Prostate gland (tissue), 2 donors: ENCODE data around the gene LRRTM4. TPM values are rescaled to one million over a fixed set of nuclear protein-coding genes. Genes with fewer than 3 reads are reported as not detected.
"Not testable (repeated sequence)": the region's sequence is repeated elsewhere in the genome, so short reads cannot be mapped to it uniquely, and the experiment has no call there.

Experiments used
- DNase-seq: peaks from one replicate; pipeline ENCODE4 v3.0.0-alpha.2; 2019; ENCODE audit warnings: low spot score
- H3K27ac ChIP-seq, 2 donors: fragments of 200-600 bp; sonication (generic); 2 replicates each; pipeline ENCODE4 v1.5.1; 2017 to 2019
- H3K27me3 ChIP-seq: fragments of 200-600 bp; sonication (generic); replicated peaks from 2 replicates; pipeline ENCODE4 v1.5.1; 2019; ENCODE audit not compliant: insufficient read depth
- H3K36me3 ChIP-seq, 2 donors: fragments of 200-600 bp; sonication (generic); 1 replicate in 1 of 2; 2 replicates in 1 of 2; pipeline versions ENCODE4 v1.5.1 to v1.8.1; 2017 to 2019
- H3K4me1 ChIP-seq: fragments of 200-600 bp; sonication (generic); replicated peaks from 2 replicates; pipeline ENCODE4 v1.5.1; 2019
- H3K4me3 ChIP-seq, 2 donors: fragments of 200-600 bp; sonication (generic); 2 replicates each; pipeline ENCODE4 v1.5.1; 2017 to 2019
- H3K9me3 ChIP-seq: fragments of 200-600 bp; sonication (generic); 2 replicates; pipeline ENCODE4 v1.5.1; 2017
- CTCF ChIP-seq, 4 experiments: fragments of 200-600 bp in 2 of 4; fragments of 450-650 bp in 2 of 4; sonication (generic) in 2 of 4; IDR thresholded peaks; 1 replicate in 3 of 4; 2 replicates in 1 of 4; pipeline ENCODE4 v1.5.1; 2016 to 2019; ENCODE audit warnings: antibody characterized with exemption in 4 of 4, mild to moderate bottlenecking in 2 of 4, moderate library complexity in 2 of 4
- POLR2A ChIP-seq: fragments of 450-650 bp; IDR thresholded peaks from one replicate; pipeline ENCODE4 v1.6.1; 2016; ENCODE audit warnings: antibody characterized with exemption, mild to moderate bottlenecking
- POLR2AphosphoS5 ChIP-seq: sonication (generic); formaldehyde crosslinking; IDR thresholded peaks from one replicate; pipeline ENCODE4 v1.6.1; 2017; ENCODE audit warnings: antibody characterized with exemption
- WGBS: methylation state at CpG from one replicate; pipeline ENCODE4 v1.1.5; 2018; 5-methylcytosine and 5-hydroxymethylcytosine counted together
- intact Hi-C: fragments of 100-400 bp; cut with DNase I; formaldehyde crosslinking; loops from one replicate; pipeline ENCODE4 v1.14.2; 2022
- total RNA-seq, 2 donors: library from RNA; depleted of rRNA; stranded (reverse); fragments of >200 nt; gene quantifications; one replicate each; pipeline ENCODE4 v1.1.0, GENCODE V29; 2016

Gene LRRTM4
- total RNA-seq, 2 donors from 2014 or later: 0.09 to 6.2 TPM

GRCh38 chr2:77054938-77055337, 467.2 kb downstream of the LRRTM4 start:
- Histone ChIP-seq H3K27ac (no peak overlapping the region), H3K9me3 (no peaks in the 10 kb centered on the region), H3K27me3 (no peaks in the 10 kb centered on the region), H3K4me1 (no peaks in the 10 kb centered on the region), H3K36me3 (no peaks in the 10 kb centered on the region), H3K4me3 (no peak overlapping the region)
- WGBS: 42% methylated on average over 2 of the region's 2 CpGs
- no peak for DNase-seq
- TF ChIP-seq POLR2AphosphoS5 (no peak), CTCF (IDR thresholded peaks at IDR 0.05) (no peak), POLR2A (no peak)
- intact Hi-C loops: no loop called here

- no peaks in the 10 kb centered on the region for H3K27me3 ChIP-seq
- TF ChIP-seq POLR2A: no peak
- TF ChIP-seq CTCF (IDR thresholded peaks at IDR 0.05): no peak
- no peak for TF ChIP-seq POLR2AphosphoS5
- intact Hi-C loops: no loop called here
- no peaks in the 10 kb centered on the region for H3K4me1 ChIP-seq
- 67% methylated on average over 1 of the region's 1 CpG for WGBS
- no peak overlapping the region for H3K27ac ChIP-seq
- no peak overlapping the region for H3K4me3 ChIP-seq
- H3K9me3 ChIP-seq: no peaks in the 10 kb centered on the region
- H3K36me3 ChIP-seq: no peaks in the 10 kb centered on the region
- no peak for DNase-seq
These were observed 475.8 kb downstream of the LRRTM4 start for GRCh38 chr2:77046339-77046738.

GRCh38 chr2:77045456-77045855, 476.7 kb downstream of the LRRTM4 start:
- H3K36me3 ChIP-seq, H3K27me3 ChIP-seq, H3K4me3 ChIP-seq, DNase-seq, intact Hi-C loops, H3K4me1 ChIP-seq, H3K9me3 ChIP-seq, H3K27ac ChIP-seq: not testable (repeated sequence)
- WGBS: 87% methylated on average over 2 of the region's 2 CpGs

GRCh38 chr2:77034445-77034844, 487.7 kb downstream of the LRRTM4 start:
- DNase-seq: no peak
- intact Hi-C loops: no loop called here
- Histone ChIP-seq H3K4me1 (no peaks in the 10 kb centered on the region), H3K27me3 (no peaks in the 10 kb centered on the region), H3K9me3 (no peaks in the 10 kb centered on the region), H3K36me3 (no peaks in the 10 kb centered on the region), H3K27ac (no peak overlapping the region), H3K4me3 (no peak overlapping the region)
- no peak for TF ChIP-seq POLR2AphosphoS5
- no peak for TF ChIP-seq POLR2A
- no peak for TF ChIP-seq CTCF (IDR thresholded peaks at IDR 0.05)
- 53% methylated on average over 4 of the region's 4 CpGs for WGBS

GRCh38 chr2:77029237-77029636, 492.9 kb downstream of the LRRTM4 start:
- H3K36me3 ChIP-seq, H3K4me1 ChIP-seq, H3K9me3 ChIP-seq, H3K27me3 ChIP-seq, H3K27ac ChIP-seq, H3K4me3 ChIP-seq, DNase-seq, intact Hi-C loops: not testable (repeated sequence)
- WGBS: 95% methylated on average over 5 of the region's 5 CpGs

GRCh38 chr2:77028032-77028600, 494.1 kb downstream of the LRRTM4 start:
- TF ChIP-seq POLR2A (no peak), POLR2AphosphoS5 (no peak), CTCF (IDR thresholded peaks at IDR 0.05) (no peak)
- Histone ChIP-seq H3K4me1 (no peaks in the 10 kb centered on the region), H3K4me3 (no peak overlapping the region), H3K27ac (no peak overlapping the region), H3K9me3 (no peaks in the 10 kb centered on the region), H3K27me3 (no peaks in the 10 kb centered on the region), H3K36me3 (no peaks in the 10 kb centered on the region)
- no peak for DNase-seq
- intact Hi-C loops: no loop called here
- WGBS: 71% methylated on average over 3 of the region's 3 CpGs
